ENCODE data around the gene YY1.

The YY1 gene

GRCh38 chr14:100322138-100322957 is 83.4 kb downstream of the YY1 start:
- in situ Hi-C loops (cut with HindIII; ENCODE audit: low pct_ligation_motif_present, low pct_unique_long_range_greater_than_20kb, low sequenced_read_pairs): no loop called here
- DNase-seq: no peak

GRCh38 chr14:100323121-100323941 is 84.4 kb downstream of the YY1 start, which contains the start of gene SLC25A47:
TSS of gene SLC25A47 (plus strand) at chr14:100323339. CDS start at chr14:100323415, 76 bp downstream.
- DNase-seq: no peak
- in situ Hi-C loops (cut with HindIII; ENCODE audit: low pct_ligation_motif_present, low pct_unique_long_range_greater_than_20kb, low sequenced_read_pairs): no loop called here

GRCh38 chr14:100323942-100324307 is 85.0 kb downstream of the YY1 start:
- in situ Hi-C loops (cut with HindIII; ENCODE audit: low pct_ligation_motif_present, low pct_unique_long_range_greater_than_20kb, low sequenced_read_pairs): no loop called here
- no peak for DNase-seq

- DNase-seq: no peak
- in situ Hi-C loops (cut with HindIII; ENCODE audit: low pct_ligation_motif_present, low pct_unique_long_range_greater_than_20kb, low sequenced_read_pairs): no loop called here
Measured at GRCh38 chr14:100325231-100325632, 86.3 kb downstream of the YY1 start.

- in situ Hi-C loops (cut with HindIII; ENCODE audit: low pct_ligation_motif_present, low pct_unique_long_range_greater_than_20kb, low sequenced_read_pairs): no loop called here
Measured at GRCh38 chr14:100325958-100326357, 87.0 kb downstream of the YY1 start.

GRCh38 chr14:100327128-100327527 is 88.2 kb downstream of the YY1 start:
- DNase-seq: no peak
- in situ Hi-C loops (cut with HindIII; ENCODE audit: low pct_ligation_motif_present, low pct_unique_long_range_greater_than_20kb, low sequenced_read_pairs): no loop called here

More at GRCh38 chr14:100325958-100326357, 87.0 kb downstream of the YY1 start:
- DNase-seq: no peak

GRCh38 chr14:100328495-100329163 is 89.7 kb downstream of the YY1 start:
- in situ Hi-C loops (cut with HindIII; ENCODE audit: low pct_ligation_motif_present, low pct_unique_long_range_greater_than_20kb, low sequenced_read_pairs): no loop called here
- DNase-seq: no peak

- in situ Hi-C loops (cut with HindIII; ENCODE audit: low pct_ligation_motif_present, low pct_unique_long_range_greater_than_20kb, low sequenced_read_pairs): no loop called here
- DNase-seq: no peak
Measured at GRCh38 chr14:100329233-100330006, 90.5 kb downstream of the YY1 start.

GRCh38 chr14:100330007-100330344 is 91.0 kb downstream of the YY1 start:
- DNase-seq: no peak
- in situ Hi-C loops (cut with HindIII; ENCODE audit: low pct_ligation_motif_present, low pct_unique_long_range_greater_than_20kb, low sequenced_read_pairs): no loop called here

- in situ Hi-C loops (cut with HindIII; ENCODE audit: low pct_ligation_motif_present, low pct_unique_long_range_greater_than_20kb, low sequenced_read_pairs): no loop called here
- no peak for DNase-seq
Measured at GRCh38 chr14:100330388-100330931, 91.5 kb downstream of the YY1 start.

GRCh38 chr14:100332071-100332639 is 93.2 kb downstream of the YY1 start:
- no peak for DNase-seq
- in situ Hi-C loops (cut with HindIII; ENCODE audit: low pct_ligation_motif_present, low pct_unique_long_range_greater_than_20kb, low sequenced_read_pairs): no loop called here
